ENCODE measurements around the gene DHRS12. TPM values are rescaled to one million over a fixed set of nuclear protein-coding genes. Genes with fewer than 3 reads are reported as not detected.

The DHRS12 gene
- total and polyA plus RNA-seq, 2 experiments from 2014 or later, result 5.5 to 15.7 TPM

DNA sequence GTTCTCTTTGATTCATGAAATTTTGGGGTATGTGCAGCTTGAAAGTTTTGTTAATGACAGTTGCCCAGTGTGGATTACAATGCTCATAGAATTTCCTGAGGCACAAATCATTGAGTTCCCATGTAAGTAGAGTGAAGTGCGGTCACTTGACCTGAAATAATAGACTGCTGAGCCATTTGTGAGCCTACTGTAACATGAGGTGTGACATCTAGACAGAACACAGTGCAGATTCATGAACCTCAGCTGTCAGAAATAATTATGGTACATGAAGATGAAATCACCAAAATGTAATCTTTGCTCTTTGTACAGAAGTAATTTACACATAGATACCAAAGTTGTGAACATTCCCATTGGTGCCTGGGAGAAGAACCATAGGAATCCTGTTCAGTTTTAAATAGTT lies 84.6 kb downstream of the DHRS12 start:
- H3K9me3 ChIP-seq (ENCODE audit: low read depth), result no peaks in the 10 kb centered on the region
- H3K36me3 ChIP-seq, result no peaks in the 10 kb centered on the region
- no peak overlapping the region for H3K27ac ChIP-seq
- DNase-seq (ENCODE audit: low read depth in 1 of 2, low spot score in 1 of 2), result no peak
- TF ChIP-seq, protein P1, sequence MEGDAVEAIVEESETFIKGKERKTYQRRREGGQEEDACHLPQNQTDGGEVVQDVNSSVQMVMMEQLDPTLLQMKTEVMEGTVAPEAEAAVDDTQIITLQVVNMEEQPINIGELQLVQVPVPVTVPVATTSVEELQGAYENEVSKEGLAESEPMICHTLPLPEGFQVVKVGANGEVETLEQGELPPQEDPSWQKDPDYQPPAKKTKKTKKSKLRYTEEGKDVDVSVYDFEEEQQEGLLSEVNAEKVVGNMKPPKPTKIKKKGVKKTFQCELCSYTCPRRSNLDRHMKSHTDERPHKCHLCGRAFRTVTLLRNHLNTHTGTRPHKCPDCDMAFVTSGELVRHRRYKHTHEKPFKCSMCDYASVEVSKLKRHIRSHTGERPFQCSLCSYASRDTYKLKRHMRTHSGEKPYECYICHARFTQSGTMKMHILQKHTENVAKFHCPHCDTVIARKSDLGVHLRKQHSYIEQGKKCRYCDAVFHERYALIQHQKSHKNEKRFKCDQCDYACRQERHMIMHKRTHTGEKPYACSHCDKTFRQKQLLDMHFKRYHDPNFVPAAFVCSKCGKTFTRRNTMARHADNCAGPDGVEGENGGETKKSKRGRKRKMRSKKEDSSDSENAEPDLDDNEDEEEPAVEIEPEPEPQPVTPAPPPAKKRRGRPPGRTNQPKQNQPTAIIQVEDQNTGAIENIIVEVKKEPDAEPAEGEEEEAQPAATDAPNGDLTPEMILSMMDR (IDR thresholded peaks at IDR 0.05; ENCODE audit: low read depth, low read length), result no peak
- no peaks in the 10 kb centered on the region for H3K4me1 ChIP-seq (ENCODE audit: low read depth)
- no peak overlapping the region for H3K4me3 ChIP-seq
- H3K27me3 ChIP-seq, result no peaks in the 10 kb centered on the region

Other genes with a start within 250 kb of the DHRS12 start
- gene WDFY2, start 219.7 kb downstream of the DHRS12 start, total RNA-seq, result 6.8 and 20.4 TPM in 2 replicates
- gene WDFY2, start 219.7 kb downstream of the DHRS12 start, polyA plus RNA-seq, result 9.1 and 15.2 TPM in 2 replicates
- gene TMEM272, start 41.0 kb upstream of the DHRS12 start, total RNA-seq, result 0.11 and 0.12 TPM in 2 replicates
- not detected in 2 replicates for gene TMEM272, start 41.0 kb upstream of the DHRS12 start, polyA plus RNA-seq
- not detected in 2 replicates for gene CCDC70, start 57.8 kb upstream of the DHRS12 start, total RNA-seq
- gene CCDC70, start 57.8 kb upstream of the DHRS12 start, polyA plus RNA-seq, result 0.15 TPM in 1 of 2 replicates, not detected in the other
- 9.1 and 14.4 TPM in 2 replicates for gene ATP7B, start 207.3 kb upstream of the DHRS12 start, total RNA-seq
- 3.9 and 4.9 TPM in 2 replicates for gene ATP7B, start 207.3 kb upstream of the DHRS12 start, polyA plus RNA-seq
- 24.8 and 26.1 TPM in 2 replicates for gene ALG11, start 208.2 kb upstream of the DHRS12 start, total RNA-seq
- gene ALG11, start 208.2 kb upstream of the DHRS12 start, polyA plus RNA-seq, result 26.2 and 27.8 TPM in 2 replicates
- 9.5 and 12.6 TPM in 2 replicates for gene UTP14C, start 220.5 kb upstream of the DHRS12 start, total RNA-seq
- gene UTP14C, start 220.5 kb upstream of the DHRS12 start, polyA plus RNA-seq, result 8.0 TPM in 2 replicates